GM12873 (cell line): ENCODE results near the gene C3orf18.

ENCODE experiments used
- CTCF ChIP-seq: IDR thresholded peaks from 2 replicates; pipeline ENCODE4 v1.5.1; 2012; ENCODE audit warnings: low read depth, mild to moderate bottlenecking, moderate library complexity, low read length, control low read depth; ENCODE audit not compliant: insufficient read depth; ENCODE audit errors: missing control alignments

The C3orf18 gene

GRCh38 chr3:50600841-50601591 is 33.5 kb upstream of the C3orf18 start:
- TF ChIP-seq CTCF: no peak

DNA sequence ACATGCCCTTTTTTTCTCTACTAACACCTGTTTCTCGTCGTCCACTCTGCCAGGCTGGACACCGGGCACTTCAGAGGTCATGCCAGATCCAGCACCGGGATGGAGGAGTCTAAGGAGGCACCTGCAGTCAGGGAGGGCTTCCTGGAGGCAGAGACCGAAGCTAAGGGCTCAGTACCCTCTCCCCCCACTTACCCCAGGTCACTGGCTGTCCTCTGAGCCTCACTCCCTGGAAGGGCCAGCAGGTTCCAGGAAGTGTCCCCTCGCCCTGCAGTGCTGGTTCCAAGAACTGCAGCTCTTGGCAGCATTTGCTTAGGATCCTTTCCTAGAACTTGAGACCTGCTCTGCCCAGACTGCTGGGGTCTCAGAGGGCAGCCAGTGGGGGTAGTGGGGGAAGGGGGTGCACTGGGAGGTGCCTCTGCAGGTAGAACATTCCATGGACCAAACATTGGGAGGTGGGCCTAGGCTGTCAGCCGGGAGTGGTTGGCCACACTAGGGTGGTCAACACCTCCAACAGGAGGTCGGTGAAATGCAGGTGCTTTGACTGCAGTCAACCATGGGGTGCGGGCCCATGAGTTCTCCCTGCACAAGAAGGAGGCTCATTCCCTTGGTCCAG is 32.7 kb upstream of the C3orf18 start:
- TF ChIP-seq CTCF: no peak

DNA sequence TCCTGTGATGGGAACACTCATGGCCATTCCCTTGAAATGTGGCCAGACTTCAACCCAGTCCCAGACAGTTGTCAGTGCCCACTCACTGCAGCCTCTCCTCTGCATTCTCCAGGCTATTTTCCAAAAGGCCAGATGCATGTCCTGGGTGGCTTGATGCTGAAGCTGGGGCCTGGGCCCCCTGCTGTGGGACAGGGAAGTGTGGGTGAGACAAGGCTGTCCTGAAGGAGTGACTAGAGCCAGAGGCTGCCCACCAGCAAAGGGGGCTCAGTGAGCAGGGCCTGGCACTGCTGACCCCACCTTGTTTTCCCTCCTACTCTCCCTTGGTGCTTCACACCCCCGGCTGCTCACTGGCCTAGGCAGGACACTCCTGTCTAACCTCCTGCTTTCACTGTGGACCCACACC is 32.2 kb upstream of the C3orf18 start:
- TF ChIP-seq CTCF: no peak

GRCh38 chr3:50599115-50599715 is 31.7 kb upstream of the C3orf18 start:
- TF ChIP-seq CTCF: no peak

DNA sequence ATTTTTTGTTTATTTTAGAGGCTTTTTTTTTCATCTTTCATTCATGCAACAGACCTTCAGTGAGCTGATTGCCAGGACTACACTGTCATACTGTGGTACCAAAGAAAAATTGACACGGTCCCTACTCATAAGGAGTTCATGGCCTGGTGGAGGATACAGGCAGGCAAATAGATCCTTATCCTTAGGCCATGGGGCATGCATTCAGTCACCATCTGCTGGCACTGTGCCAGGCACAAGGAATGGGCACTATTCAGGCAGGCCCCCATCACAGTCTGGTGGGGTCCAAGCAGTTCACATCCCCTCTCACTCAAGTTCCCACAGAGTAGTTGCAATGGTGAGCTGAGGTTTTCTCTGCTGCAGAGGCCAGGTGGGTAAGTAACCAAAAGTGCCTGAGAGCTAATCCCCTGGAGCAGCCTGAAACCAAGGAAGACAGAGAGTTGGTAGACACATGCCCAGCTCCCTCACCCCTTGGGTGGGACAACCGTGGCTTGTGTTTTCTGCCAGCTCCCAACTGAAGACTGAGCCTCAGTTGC is 26.8 kb upstream of the C3orf18 start:
- no peak for TF ChIP-seq CTCF

DNA sequence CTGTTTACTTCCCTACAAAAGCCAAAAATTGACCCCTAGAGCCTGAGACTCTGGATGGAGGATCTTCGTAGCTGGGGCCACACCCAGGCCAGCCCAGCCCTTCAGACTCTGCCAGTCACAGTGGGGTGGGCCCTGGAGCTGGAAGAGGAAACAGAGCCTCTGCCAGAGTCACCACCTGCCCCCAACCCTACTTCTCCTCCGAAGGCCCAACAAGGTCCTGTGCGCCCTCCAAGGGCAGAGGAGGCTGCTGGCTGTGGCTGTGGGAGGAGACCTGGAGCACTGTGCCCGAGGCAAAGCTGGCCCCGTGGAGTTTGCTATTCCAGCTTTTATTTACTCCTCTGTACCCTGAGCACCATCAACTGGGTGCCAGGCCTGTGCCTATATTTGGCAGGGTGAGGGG is 25.0 kb upstream of the C3orf18 start:
- no peak for TF ChIP-seq CTCF

- no peak for TF ChIP-seq CTCF
Observed at GRCh38 chr3:50591196-50591741, 23.7 kb upstream of the C3orf18 start.
